Keratinocyte (primary cell): Measurements from ENCODE around the gene KREMEN1. TPM values are rescaled to one million over a fixed set of nuclear protein-coding genes. Genes with fewer than 3 reads are reported as not detected.

ENCODE experiments used
- DNase-seq: peaks from one replicate; pipeline ENCODE4 v3.0.0-alpha.2; 2011; ENCODE audit warnings: low read depth, missing footprints, low spot score
- FAIRE-seq: peaks from 2 replicates; lab custom pipeline; 2011; peaks lifted over from hg19 to GRCh38; lab: Jason Lieb, UNC
- H2AFZ ChIP-seq: 2 replicates; pipeline ENCODE4 v1.6.0; 2012; ENCODE audit warnings: low read length, control low read depth, inconsistent platforms; ENCODE audit not compliant: control insufficient read depth
- H3K27ac ChIP-seq: 2 replicates; pipeline ENCODE4 v1.5.1; 2011; ENCODE audit warnings: low read length; ENCODE audit not compliant: control insufficient read depth, insufficient read depth
- H3K27me3 ChIP-seq: 3 replicates; pipeline ENCODE4 v1.6.0; 2011; ENCODE audit warnings: low read length; ENCODE audit not compliant: control insufficient read depth, insufficient read depth; ENCODE audit errors: extremely low read depth
- H3K36me3 ChIP-seq, 2 experiments: 2 replicates in 1 of 2; 3 replicates in 1 of 2; pipeline ENCODE4 v1.5.1; 2011; ENCODE audit warnings: low read length in 2 of 2, mild to moderate bottlenecking in 1 of 2; ENCODE audit not compliant: control insufficient read depth in 2 of 2, insufficient read depth in 2 of 2; ENCODE audit errors: extremely low read depth in 1 of 2
- H3K4me1 ChIP-seq: 3 replicates; pipeline ENCODE4 v1.5.1; 2011; ENCODE audit warnings: low read length; ENCODE audit not compliant: control insufficient read depth, insufficient read depth; ENCODE audit errors: extremely low read depth
- H3K4me2 ChIP-seq: 3 replicates; pipeline ENCODE4 v1.6.0; 2011; ENCODE audit warnings: low read depth, low read length; ENCODE audit not compliant: control insufficient read depth, insufficient read depth; ENCODE audit errors: extremely low read depth
- H3K4me3 ChIP-seq, 3 experiments: fragments of 200-600 bp in 1 of 3; sonication (generic) in 1 of 3; 2 replicates in 2 of 3; 3 replicates in 1 of 3; pipeline ENCODE4 v1.5.1; 2011 to 2016; ENCODE audit warnings: low read length in 3 of 3, mild to moderate bottlenecking in 3 of 3, control low read depth in 2 of 3, inconsistent platforms in 1 of 3, low read depth in 1 of 3, mixed read lengths in 1 of 3, mixed run types in 1 of 3, moderate library complexity in 1 of 3; ENCODE audit not compliant: control insufficient read depth in 2 of 3, insufficient read depth in 2 of 3; ENCODE audit errors: extremely low read depth in 1 of 3
- H3K79me2 ChIP-seq: 2 replicates; pipeline ENCODE4 v1.6.0; 2012; ENCODE audit warnings: low read length; ENCODE audit not compliant: control insufficient read depth, insufficient read depth
- H3K9ac ChIP-seq: 3 replicates; pipeline ENCODE4 v1.6.0; 2011; ENCODE audit warnings: low read length; ENCODE audit not compliant: control insufficient read depth, insufficient read depth; ENCODE audit errors: extremely low read depth
- H3K9me1 ChIP-seq: 3 replicates; pipeline ENCODE4 v1.6.0; 2011; ENCODE audit warnings: low read length; ENCODE audit not compliant: control insufficient read depth, insufficient read depth; ENCODE audit errors: extremely low read depth
- H3K9me3 ChIP-seq: 2 replicates; pipeline ENCODE4 v1.5.1; 2012; ENCODE audit warnings: low read depth, low read length; ENCODE audit not compliant: control insufficient read depth
- H4K20me1 ChIP-seq: 3 replicates; pipeline ENCODE4 v1.6.0; 2011; ENCODE audit warnings: low read length; ENCODE audit not compliant: control insufficient read depth, insufficient read depth; ENCODE audit errors: extremely low read depth
- EZH2 ChIP-seq: IDR thresholded peaks from one replicate; pipeline ENCODE4 v1.6.1; 2012; ENCODE audit warnings: inconsistent platforms, mild to moderate bottlenecking, low read length, moderate library complexity
- dilution Hi-C: fragments of 300-500 bp; cut with MboI; formaldehyde crosslinking; loops from one replicate; pipeline ENCODE4 v1.7.0; 2020; ENCODE audit warnings: low sequenced_read_pairs; ENCODE audit not compliant: extremely low pct_ligation_motif_present
- polyA plus RNA-seq, 5 experiments: library from polyadenylated mRNA; depleted of rRNA in 3 of 5; stranded (reverse) in 3 of 5; stranded (forward) in 1 of 5; unstranded in 1 of 5; fragments of >200 nt; gene quantifications; 1 replicate in 1 of 5; 2 replicates in 3 of 5; 3 replicates in 1 of 5; pipeline versions ENCODE4 v1.2.1 to v1.2.3, GENCODE V29; 2011 to 2012; ENCODE audit warnings: missing spikeins in 2 of 5, low read depth in 1 of 5, low replicate concordance in 1 of 5
- small RNA-seq, 3 experiments: library from RNA; depleted of rRNA; stranded (forward); fragments of <200 nt; gene quantifications; one replicate each; pipeline ENCODE3, GENCODE V24; 2012; ENCODE audit warnings: low read depth in 3 of 3, low replicate concordance in 1 of 3; ENCODE audit not compliant: insufficient read length in 3 of 3
- TF ChIP-seq, protein P1 (sequence below), 3 experiments: IDR thresholded peaks in 1 of 3; conservative IDR thresholded peaks in 1 of 3; optimal IDR thresholded peaks in 1 of 3; 2 replicates in 2 of 3; 3 replicates in 1 of 3; pipeline versions ENCODE3 to v1.5.1; 2011; ENCODE audit warnings: low read length in 3 of 3, mild to moderate bottlenecking in 3 of 3, moderate library complexity in 2 of 3, control low read depth in 1 of 3, inconsistent platforms in 1 of 3; ENCODE audit not compliant: insufficient read depth in 2 of 3; ENCODE audit errors: extremely low read depth in 1 of 3

Gene KREMEN1
- polyA plus RNA-seq, 1 donor (not counting 4 experiments of a cell fraction or from before 2014, with no cell fraction given), result 6.8 TPM

DNA sequence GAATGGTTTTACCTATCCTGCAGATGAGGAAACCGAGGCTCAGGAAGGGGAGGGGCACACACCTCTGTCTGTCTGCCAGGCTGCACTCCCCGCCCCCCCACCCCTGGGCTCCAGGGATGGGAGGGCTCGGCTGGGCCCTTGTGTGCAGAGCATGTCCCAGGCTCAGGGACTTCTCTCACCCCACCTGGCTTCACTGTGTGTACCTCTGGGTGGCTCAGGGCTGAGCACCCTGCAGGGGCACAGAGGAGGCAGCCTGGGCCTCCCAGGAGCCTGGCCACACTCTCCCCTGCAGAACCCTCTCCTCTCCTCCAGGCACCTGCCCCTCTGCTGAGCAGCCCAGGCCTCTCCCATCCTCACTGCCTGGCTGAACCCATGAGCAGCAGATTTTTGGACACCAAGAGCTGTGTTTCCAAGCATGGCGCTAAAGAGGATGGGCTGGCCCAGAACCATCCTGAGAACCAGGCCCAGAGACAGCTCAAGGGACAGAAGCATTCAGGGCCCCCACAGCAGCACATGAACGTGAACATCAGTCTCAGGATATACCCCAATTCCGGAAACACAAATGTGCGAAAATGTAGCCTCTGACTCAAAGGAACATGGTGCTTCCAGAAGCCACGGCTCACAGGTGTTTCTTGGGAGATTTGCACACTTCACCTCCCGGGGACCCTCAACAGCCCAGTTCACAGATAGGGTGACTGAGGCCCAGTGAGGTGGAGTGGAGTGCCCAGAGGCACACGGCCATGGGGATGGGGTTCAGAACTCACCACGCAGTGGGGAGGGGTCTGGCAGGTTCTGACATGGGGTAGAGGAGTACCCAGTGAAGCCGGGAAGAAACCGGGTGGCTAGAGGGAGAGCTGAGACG is 143.4 kb downstream of the KREMEN1 start:
- DNase-seq (no peak), FAIRE-seq (no peak)
- Histone ChIP-seq H3K27me3 (peaks cover 12% of the 10 kb centered on the region), H3K36me3 (no peaks in the 10 kb centered on the region), H3K4me2 (no peak overlapping the region), H2AFZ (no peak overlapping the region), H3K9ac (no peak overlapping the region), H3K4me1 (no peaks in the 10 kb centered on the region), H3K4me3 (no peak overlapping the region), H3K9me3 (no peaks in the 10 kb centered on the region), H3K79me2 (no peaks in the 10 kb centered on the region), H4K20me1 (no peaks in the 10 kb centered on the region), H3K9me1 (no peaks in the 10 kb centered on the region), H3K27ac (no peak overlapping the region)
- TF ChIP-seq EZH2, result no peak
- TF ChIP-seq, protein P1, sequence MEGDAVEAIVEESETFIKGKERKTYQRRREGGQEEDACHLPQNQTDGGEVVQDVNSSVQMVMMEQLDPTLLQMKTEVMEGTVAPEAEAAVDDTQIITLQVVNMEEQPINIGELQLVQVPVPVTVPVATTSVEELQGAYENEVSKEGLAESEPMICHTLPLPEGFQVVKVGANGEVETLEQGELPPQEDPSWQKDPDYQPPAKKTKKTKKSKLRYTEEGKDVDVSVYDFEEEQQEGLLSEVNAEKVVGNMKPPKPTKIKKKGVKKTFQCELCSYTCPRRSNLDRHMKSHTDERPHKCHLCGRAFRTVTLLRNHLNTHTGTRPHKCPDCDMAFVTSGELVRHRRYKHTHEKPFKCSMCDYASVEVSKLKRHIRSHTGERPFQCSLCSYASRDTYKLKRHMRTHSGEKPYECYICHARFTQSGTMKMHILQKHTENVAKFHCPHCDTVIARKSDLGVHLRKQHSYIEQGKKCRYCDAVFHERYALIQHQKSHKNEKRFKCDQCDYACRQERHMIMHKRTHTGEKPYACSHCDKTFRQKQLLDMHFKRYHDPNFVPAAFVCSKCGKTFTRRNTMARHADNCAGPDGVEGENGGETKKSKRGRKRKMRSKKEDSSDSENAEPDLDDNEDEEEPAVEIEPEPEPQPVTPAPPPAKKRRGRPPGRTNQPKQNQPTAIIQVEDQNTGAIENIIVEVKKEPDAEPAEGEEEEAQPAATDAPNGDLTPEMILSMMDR (optimal IDR thresholded peaks at IDR 0.05 in 1 of 3, IDR thresholded peaks at IDR 0.05 in 1 of 3, conservative IDR thresholded peaks at IDR 0.05 in 1 of 3; ENCODE audit: extremely low read depth in 1 of 3, insufficient read depth in 2 of 3, low read length in 3 of 3), result no peak
- dilution Hi-C loops, result no loop called here

GRCh38 chr22:29216873-29217666 is 144.2 kb downstream of the KREMEN1 start:
- TF ChIP-seq EZH2, result no peak
- Histone ChIP-seq H3K79me2 (no peaks in the 10 kb centered on the region), H3K4me3 (no peak overlapping the region), H3K4me2 (no peak overlapping the region), H3K9ac (no peak overlapping the region), H3K9me1 (no peaks in the 10 kb centered on the region), H3K27me3 (peaks cover 12% of the 10 kb centered on the region), H3K4me1 (no peaks in the 10 kb centered on the region), H3K27ac (no peak overlapping the region), H3K36me3 (no peaks in the 10 kb centered on the region), H3K9me3 (no peaks in the 10 kb centered on the region), H4K20me1 (no peaks in the 10 kb centered on the region), H2AFZ (no peak overlapping the region)
- FAIRE-seq (no peak), DNase-seq (no peak)
- dilution Hi-C loops, result no loop called here

Small RNA genes lying within 50 kb of the gene (small RNA-seq; reads per million reads assigned to genes)
- gene RNU6-1219P, result 0 reads per million in 3 experiments
- 0 reads per million in 3 experiments for gene RNU6-810P

Other genes with a start within 250 kb of the KREMEN1 start
- gene ZNRF3, start 189.5 kb upstream of the KREMEN1 start, polyA plus RNA-seq, result 2.1 to 4.0 TPM (median 2.6 TPM) in 3 replicates
- not detected in 3 replicates for gene C22orf31, start 11.2 kb upstream of the KREMEN1 start, polyA plus RNA-seq
- gene EMID1, start 132.9 kb downstream of the KREMEN1 start, polyA plus RNA-seq, result not detected in 3 replicates
- gene RHBDD3, start 194.9 kb downstream of the KREMEN1 start, polyA plus RNA-seq, result 10.3 to 16.2 TPM (median 10.9 TPM) in 3 replicates
- gene EWSR1, start 195.2 kb downstream of the KREMEN1 start, polyA plus RNA-seq, result 245 to 280 TPM (median 257 TPM) in 3 replicates
- gene GAS2L1, start 233.6 kb downstream of the KREMEN1 start, polyA plus RNA-seq, result 11.3 to 21.1 TPM (median 12.2 TPM) in 3 replicates
- 0.07 to 0.09 TPM in 2 of 3 replicates, not detected in the other for gene RASL10A, start 242.7 kb downstream of the KREMEN1 start, polyA plus RNA-seq